CD4-positive, alpha-beta T cell treated with Interleukin-1 beta for 1 hour (primary cell): ENCODE measurements around the gene SLC26A11.
A peak's percentile ranks its signal among the peaks of the same experiment; 100 is the strongest.
"Not testable (repeated sequence)": the region's sequence is repeated elsewhere in the genome, so short reads cannot be mapped to it uniquely, and the experiment has no call there.

Source experiments
- DNase-seq, 2 donors: peaks; one replicate each; pipeline ENCODE4 v3.0.0-alpha.2; 2020 to 2022

The SLC26A11 gene

DNA sequence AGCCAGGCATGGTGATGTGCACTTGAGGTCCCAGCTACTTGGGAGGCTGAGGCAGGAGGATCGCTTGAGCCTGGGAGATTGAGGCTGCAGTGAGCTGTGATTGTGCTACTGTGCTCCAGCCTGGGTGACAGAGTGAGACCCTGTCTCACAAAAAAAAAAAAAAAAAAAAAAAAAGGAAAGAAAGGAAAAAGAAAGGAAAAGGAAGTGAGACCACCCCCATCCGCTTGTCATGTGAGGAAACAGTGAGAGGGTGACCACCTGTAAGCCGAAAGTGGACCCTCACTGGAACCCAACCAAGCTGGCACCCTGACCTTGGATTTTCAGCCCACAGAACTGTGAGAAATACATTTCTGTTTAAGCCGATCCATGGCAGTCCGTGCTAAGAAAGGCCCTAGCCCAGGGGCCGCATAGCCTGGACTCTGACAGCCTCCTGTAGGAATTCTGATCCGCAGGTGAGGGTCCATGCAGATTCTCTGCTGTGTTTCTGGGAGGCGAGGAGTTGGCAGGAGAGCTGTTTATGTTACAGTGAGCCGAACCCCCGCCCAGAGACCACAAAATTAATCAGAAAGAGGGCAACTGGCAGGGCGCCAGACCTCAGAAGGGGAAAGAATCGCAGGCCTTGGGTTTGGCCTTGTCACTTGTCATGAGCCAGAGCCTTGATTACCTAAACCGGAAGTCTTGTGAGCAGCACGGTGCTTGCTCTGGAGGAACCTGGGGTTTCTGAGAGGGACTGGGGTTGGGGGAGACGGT is 1.0 kb upstream of the SLC26A11 start:
- DNase-seq, result peak; percentile 90 to 91

GRCh38 chr17:80219763-80220053 is 519 bp upstream of the SLC26A11 start:
- no peak for DNase-seq

DNA sequence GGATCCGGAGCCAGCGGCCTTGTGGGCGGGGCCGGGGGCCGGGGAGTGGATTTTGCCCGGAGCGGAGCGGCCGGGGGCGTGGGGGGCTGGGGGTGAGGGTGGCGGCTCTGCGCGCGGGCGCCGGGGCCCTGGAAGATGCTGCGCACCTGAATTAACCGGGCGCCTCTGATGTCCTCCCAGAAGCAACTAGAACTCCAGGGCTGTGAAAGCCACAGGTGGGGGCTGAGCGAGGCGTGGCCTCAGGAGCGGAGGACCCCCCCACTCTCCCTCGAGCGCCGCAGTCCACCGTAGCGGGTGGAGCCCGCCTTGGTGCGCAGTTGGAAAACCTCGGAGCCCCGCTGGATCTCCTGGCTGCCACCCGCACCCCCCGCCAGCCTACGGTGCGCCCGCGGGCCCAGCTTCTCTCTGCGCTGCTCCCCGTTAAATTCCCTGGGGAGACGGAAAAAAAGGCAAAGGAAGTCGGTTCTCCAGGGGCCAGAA is 549 bp downstream of the SLC26A11 start:
- peak; percentile 4 to 10 for DNase-seq

- no peak for DNase-seq
These were observed 1.3 kb downstream of the SLC26A11 start for GRCh38 chr17:80221351-80222105.

DNA sequence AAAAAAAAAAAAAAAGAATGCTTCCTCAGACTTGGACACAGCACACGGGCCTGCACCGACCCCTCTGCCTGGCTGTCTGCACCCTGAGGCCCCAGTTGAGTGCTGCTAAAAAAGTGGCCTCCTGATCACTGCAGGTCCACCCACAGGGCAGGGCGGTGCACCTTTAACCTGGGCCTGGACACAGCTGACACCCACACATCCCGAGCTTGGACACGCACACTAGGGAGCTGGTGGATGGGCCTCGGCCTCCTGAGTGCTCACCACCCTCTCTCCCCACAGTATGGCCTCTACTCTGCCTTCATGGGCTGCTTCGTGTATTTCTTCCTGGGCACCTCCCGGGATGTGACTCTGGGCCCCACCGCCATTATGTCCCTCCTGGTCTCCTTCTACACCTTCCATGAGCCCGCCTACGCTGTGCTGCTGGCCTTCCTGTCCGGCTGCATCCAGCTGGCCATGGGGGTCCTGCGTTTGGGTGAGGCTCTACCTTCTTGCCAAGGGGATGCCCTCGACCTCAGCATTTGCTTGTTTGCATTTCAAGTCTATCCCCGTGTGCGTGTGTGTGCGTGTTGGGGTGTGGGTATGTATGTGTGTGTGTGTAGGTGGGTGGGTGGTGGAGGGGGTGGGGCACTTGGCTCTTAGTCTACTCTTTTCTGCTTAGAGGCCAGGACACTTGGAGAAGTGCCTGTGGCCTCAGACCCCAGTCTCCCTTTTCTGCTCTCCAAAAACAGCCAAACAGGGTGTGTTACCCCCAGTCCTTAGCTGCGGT is 2.3 kb downstream of the SLC26A11 start:
- no peak for DNase-seq

GRCh38 chr17:80223142-80223815 is 3.1 kb downstream of the SLC26A11 start:
- DNase-seq, result no peak

- no peak for DNase-seq
These were observed 3.7 kb downstream of the SLC26A11 start for GRCh38 chr17:80223838-80224497.

GRCh38 chr17:80224683-80225082 is 4.5 kb downstream of the SLC26A11 start:
- DNase-seq, result no peak

- no peak for DNase-seq
These were observed 5.0 kb downstream of the SLC26A11 start for GRCh38 chr17:80225230-80225629.

DNA sequence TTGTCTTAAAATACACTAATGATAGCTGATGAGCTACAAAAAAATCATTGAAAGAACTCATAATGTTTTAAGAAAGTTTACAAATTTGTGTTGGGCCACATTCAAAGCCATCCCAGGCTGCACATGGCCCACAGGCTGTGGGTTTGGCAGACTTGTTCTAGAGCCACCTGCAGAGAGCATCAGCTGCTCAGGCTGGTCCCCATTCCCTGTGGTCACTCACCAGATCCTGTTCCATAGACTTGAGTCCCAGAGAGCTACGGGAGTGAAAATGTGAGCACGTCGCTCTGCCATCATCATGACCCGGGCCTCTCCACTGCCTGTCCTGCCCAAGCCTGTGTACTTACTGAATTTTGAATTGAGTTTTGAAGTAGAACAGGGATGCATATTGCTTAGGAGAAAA is 6.9 kb downstream of the SLC26A11 start:
- DNase-seq, result no peak

DNA sequence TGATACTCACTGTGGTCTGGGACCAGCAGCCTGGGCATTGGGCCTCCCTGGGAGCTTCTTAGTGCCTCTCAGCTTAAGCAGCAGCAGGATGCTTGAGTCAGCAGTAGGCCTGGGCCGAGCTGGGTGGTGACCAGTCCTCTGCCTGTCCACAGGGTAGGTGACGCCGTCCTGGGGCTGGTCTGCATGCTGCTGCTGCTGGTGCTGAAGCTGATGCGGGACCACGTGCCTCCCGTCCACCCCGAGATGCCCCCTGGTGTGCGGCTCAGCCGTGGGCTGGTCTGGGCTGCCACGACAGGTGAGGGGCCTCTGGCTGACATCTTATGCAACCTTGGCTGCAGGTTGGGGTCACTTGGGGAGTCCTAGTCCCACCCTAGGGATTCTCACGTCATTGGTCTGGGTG is 7.4 kb downstream of the SLC26A11 start:
- DNase-seq, result no peak

- DNase-seq, result no peak
These were observed 8.2 kb downstream of the SLC26A11 start for GRCh38 chr17:80228477-80228876.

DNA sequence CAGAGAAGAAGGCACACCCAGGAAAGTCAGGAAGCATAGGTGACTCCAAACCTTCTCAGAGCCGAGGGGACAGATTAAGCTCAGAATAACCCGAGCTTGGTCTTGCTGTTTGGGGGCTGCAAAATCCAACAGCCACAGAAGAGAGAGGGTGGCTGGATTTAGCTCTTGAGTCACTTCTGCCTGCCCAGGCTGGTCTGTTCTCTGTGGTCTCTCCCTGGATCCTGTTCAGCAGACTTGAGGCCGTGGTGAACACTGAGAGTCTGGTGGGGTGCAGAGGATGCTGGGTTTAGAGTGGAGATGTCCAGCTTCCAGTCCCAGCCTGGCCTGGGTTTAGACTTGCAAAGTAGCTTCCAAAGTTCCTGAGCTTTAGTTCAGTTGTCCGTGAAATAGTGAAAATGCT is 8.8 kb downstream of the SLC26A11 start:
- DNase-seq, result no peak

- no peak for DNase-seq
These were observed 12.2 kb downstream of the SLC26A11 start for GRCh38 chr17:80232438-80232837.

GRCh38 chr17:80233202-80233601 is 13.0 kb downstream of the SLC26A11 start:
- no peak for DNase-seq

DNA sequence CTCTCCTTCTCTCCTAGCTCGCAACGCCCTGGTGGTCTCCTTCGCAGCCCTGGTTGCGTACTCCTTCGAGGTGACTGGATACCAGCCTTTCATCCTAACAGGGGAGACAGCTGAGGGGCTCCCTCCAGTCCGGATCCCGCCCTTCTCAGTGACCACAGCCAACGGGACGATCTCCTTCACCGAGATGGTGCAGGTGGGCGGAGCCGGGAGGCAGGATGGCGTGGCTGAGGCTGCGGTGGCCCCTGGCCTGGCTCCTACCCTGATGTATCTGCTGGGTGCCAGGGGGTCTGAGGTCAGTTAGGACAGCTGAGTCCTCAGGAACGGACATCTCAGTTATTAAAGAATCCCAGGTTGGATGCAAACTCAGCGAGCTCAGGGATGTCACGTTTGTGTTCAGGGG is 16.7 kb downstream of the SLC26A11 start:
- no peak for DNase-seq

GRCh38 chr17:80237386-80237785 is 17.2 kb downstream of the SLC26A11 start:
- no peak for DNase-seq

- DNase-seq, result no peak
These were observed 22.3 kb downstream of the SLC26A11 start for GRCh38 chr17:80242505-80242904.

- no peak for DNase-seq
These were observed 23.6 kb downstream of the SLC26A11 start for GRCh38 chr17:80243526-80244433.

DNA sequence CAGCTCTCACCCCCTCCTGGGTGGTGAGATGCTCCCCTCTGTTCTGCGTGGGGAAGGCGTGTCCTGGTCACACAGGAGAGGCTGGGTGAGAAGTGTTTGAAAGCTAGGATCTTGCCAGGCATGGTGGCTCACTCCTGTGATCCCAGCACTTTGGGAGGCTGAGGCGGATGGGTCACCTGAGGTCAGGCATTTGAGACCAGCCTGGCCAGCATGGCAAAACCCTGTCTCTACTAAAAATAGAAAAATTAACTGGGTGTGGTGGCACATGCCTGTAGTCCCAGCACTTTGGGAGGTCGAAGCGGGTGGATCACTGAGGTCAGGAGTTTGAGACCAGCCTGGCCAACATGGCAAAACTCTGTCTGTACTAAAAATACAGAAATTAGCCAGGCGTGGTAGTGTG is 24.2 kb downstream of the SLC26A11 start:
- DNase-seq, result not testable (repeated sequence)

DNA sequence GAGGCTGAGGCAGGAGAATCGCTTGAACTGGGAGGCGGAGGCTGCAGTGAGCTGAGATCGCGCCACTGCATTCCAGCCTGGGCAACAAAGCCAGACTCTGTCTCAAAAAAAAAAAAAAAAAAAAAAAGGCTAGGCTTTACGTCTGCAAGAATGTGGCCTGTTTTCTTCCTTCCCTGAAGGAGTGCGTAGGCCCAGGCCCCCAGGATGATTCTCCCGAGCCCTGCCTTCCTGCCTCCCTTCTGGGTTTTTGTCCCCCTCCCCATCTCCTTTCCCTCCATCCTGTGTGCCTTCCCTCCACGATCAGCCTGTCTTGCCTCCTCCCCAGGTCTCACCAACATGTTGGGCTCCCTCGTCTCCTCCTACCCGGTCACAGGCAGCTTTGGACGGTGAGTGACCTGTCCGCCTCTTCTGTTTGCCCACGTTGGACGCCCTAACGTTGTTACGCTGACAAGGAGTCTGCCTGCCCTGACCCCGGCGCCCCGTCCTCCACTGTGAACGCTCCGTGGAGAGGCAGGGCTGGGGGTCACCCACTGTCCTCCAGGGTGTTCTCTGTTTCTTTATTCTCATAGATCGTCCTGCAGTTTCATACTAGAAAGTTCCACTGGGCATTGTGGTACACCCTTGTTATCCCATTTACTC is 24.8 kb downstream of the SLC26A11 start:
- DNase-seq, result no peak
